GM19395 (cell line): Measurements from ENCODE around the gene SYK.

Experiments
- ATAC-seq: cut with Tn5 transposase; IDR thresholded peaks from one replicate; pipeline ENCODE4 v1.9.1; 2021; ENCODE audit warnings: mild to moderate bottlenecking, moderate library complexity; ENCODE audit not compliant: unreplicated experiment

SYK gene

GRCh38 chr9:90846770-90847419, 45.3 kb downstream of the SYK start:
- ATAC-seq: no peak

- ATAC-seq: no peak
Observed at GRCh38 chr9:90847971-90848370, 46.4 kb downstream of the SYK start.

GRCh38 chr9:90848866-90849265, 47.2 kb downstream of the SYK start:
- ATAC-seq: no peak

- no peak for ATAC-seq
Observed at GRCh38 chr9:90851444-90851843, 49.8 kb downstream of the SYK start.

GRCh38 chr9:90853945-90854344, 52.3 kb downstream of the SYK start:
- ATAC-seq: no peak

GRCh38 chr9:90854637-90855175, 53.1 kb downstream of the SYK start:
- ATAC-seq: no peak

- no peak for ATAC-seq
Observed at GRCh38 chr9:90855208-90855902, 53.7 kb downstream of the SYK start.

- no peak for ATAC-seq
Observed at GRCh38 chr9:90857091-90857490, 55.5 kb downstream of the SYK start.

GRCh38 chr9:90857855-90858254, 56.2 kb downstream of the SYK start:
- ATAC-seq: no peak

- ATAC-seq: no peak
Observed at GRCh38 chr9:90858457-90858901, 56.9 kb downstream of the SYK start.

GRCh38 chr9:90860382-90860781, 58.8 kb downstream of the SYK start:
- ATAC-seq: no peak

- ATAC-seq: no peak
Observed at GRCh38 chr9:90860826-90861225, 59.2 kb downstream of the SYK start.

- no peak for ATAC-seq
Observed at GRCh38 chr9:90861380-90861779, 59.8 kb downstream of the SYK start.

- no peak for ATAC-seq
Observed at GRCh38 chr9:90861826-90862740, 60.5 kb downstream of the SYK start.

GRCh38 chr9:90864779-90865178, 63.2 kb downstream of the SYK start:
- ATAC-seq: no peak

- no peak for ATAC-seq
Observed at GRCh38 chr9:90867101-90867500, 65.5 kb downstream of the SYK start.

GRCh38 chr9:90868555-90868954, 66.9 kb downstream of the SYK start:
- ATAC-seq: no peak

- ATAC-seq: no peak
Observed at GRCh38 chr9:90869361-90869760, 67.7 kb downstream of the SYK start.

- no peak for ATAC-seq
Observed at GRCh38 chr9:90870621-90871326, 69.2 kb downstream of the SYK start.

GRCh38 chr9:90871327-90871935, 69.8 kb downstream of the SYK start:
- no peak for ATAC-seq
